Endothelial cell of umbilical vein (primary cell): ENCODE results near the gene ATP8A2. TPM values are rescaled to one million over a fixed set of nuclear protein-coding genes. Genes with fewer than 3 reads are reported as not detected.

Source experiments
- BruUV-seq: library from RNA; stranded (reverse); fragments of 400-500 nt; replicated peaks from 2 replicates; lab custom pipeline; 2021; lab: Mats Ljungman, UMichigan
- CTCF ChIA-PET: fragments of 300-600, 350-600 bp; sonication (Branson Sonifier 250); formaldehyde crosslinking; loops from one replicate; lab custom pipeline; 2021; ENCODE audit warnings: antibody characterized with exemption, inconsistent platforms; lab: Charles Lee
- POLR2A ChIA-PET: fragments of 300-600, 350-600 bp; sonication (Branson Sonifier 250); formaldehyde crosslinking; loops from one replicate; lab custom pipeline; 2021; ENCODE audit warnings: antibody characterized with exemption, inconsistent platforms; lab: Charles Lee
- DNase-seq: peaks from one replicate; pipeline ENCODE4 v3.0.0-alpha.2; 2011; ENCODE audit warnings: low read depth, low spot score
- FAIRE-seq: peaks from 2 replicates; lab custom pipeline; 2011; peaks lifted over from hg19 to GRCh38; lab: Jason Lieb, UNC
- H2AFZ ChIP-seq: 2 replicates; pipeline ENCODE4 v1.6.0; 2012; ENCODE audit warnings: low read depth, low read length, control low read depth, inconsistent platforms
- H3K27ac ChIP-seq: 2 replicates; pipeline ENCODE4 v1.5.1; 2011; ENCODE audit warnings: low read depth, mild to moderate bottlenecking, control low read depth, low read length, moderate library complexity; ENCODE audit not compliant: insufficient read depth
- H3K27me3 ChIP-seq, 2 experiments: 2 replicates each; pipeline versions ENCODE4 v1.6.0 to v1.6.1; 2011; ENCODE audit warnings: low read length in 2 of 2, mixed read lengths in 1 of 2; ENCODE audit not compliant: control insufficient read depth in 2 of 2, insufficient read depth in 2 of 2
- H3K36me3 ChIP-seq, 2 experiments: 2 replicates in 1 of 2; 3 replicates in 1 of 2; pipeline ENCODE4 v1.5.1; 2011; ENCODE audit warnings: low read length in 2 of 2, mild to moderate bottlenecking in 1 of 2, moderate library complexity in 1 of 2; ENCODE audit not compliant: control insufficient read depth in 2 of 2, insufficient read depth in 2 of 2; ENCODE audit errors: extremely low read depth in 1 of 2
- H3K4me1 ChIP-seq: 3 replicates; pipeline ENCODE4 v1.5.1; 2011; ENCODE audit warnings: mild to moderate bottlenecking, low read length; ENCODE audit not compliant: control insufficient read depth, insufficient read depth; ENCODE audit errors: extremely low read depth
- H3K4me2 ChIP-seq: 2 replicates; pipeline ENCODE4 v1.6.1; 2011; ENCODE audit warnings: low read length, control low read depth, mixed read lengths; ENCODE audit not compliant: insufficient read depth
- H3K4me3 ChIP-seq, 3 experiments: fragments of 200-600 bp in 1 of 3; sonication (generic), shearing (Covaris generic) in 1 of 3; replicated peaks in 1 of 3; 2 replicates each; pipeline ENCODE4 v1.5.1; 2011 to 2016; ENCODE audit warnings: control low read depth in 3 of 3, low read length in 3 of 3, mild to moderate bottlenecking in 2 of 3, inconsistent platforms in 1 of 3, low read depth in 1 of 3, moderate library complexity in 1 of 3; ENCODE audit not compliant: insufficient read depth in 1 of 3
- H3K79me2 ChIP-seq: 2 replicates; pipeline ENCODE4 v1.6.0; 2012; ENCODE audit warnings: low read length, inconsistent platforms; ENCODE audit not compliant: control insufficient read depth, insufficient read depth
- H3K9ac ChIP-seq: replicated peaks from 2 replicates; pipeline ENCODE3; 2011; ENCODE audit warnings: low read length, control low read depth; ENCODE audit not compliant: insufficient read depth; ENCODE audit errors: extremely low read depth
- H3K9me1 ChIP-seq: replicated peaks from 3 replicates; pipeline ENCODE4 v1.6.0; 2011; ENCODE audit warnings: mild to moderate bottlenecking, low read length; ENCODE audit not compliant: control insufficient read depth, insufficient read depth; ENCODE audit errors: extremely low read depth
- H3K9me3 ChIP-seq: replicated peaks from 2 replicates; pipeline ENCODE4 v1.5.1; 2012; ENCODE audit warnings: low read length, inconsistent platforms; ENCODE audit not compliant: control insufficient read depth, insufficient read depth
- H4K20me1 ChIP-seq: replicated peaks from 2 replicates; pipeline ENCODE3; 2011; ENCODE audit warnings: mild to moderate bottlenecking, low read length; ENCODE audit not compliant: control insufficient read depth, insufficient read depth; ENCODE audit errors: extremely low read depth
- CTCF ChIP-seq, 2 donors: IDR thresholded peaks; 1 replicate in 1 of 2; 2 replicates in 1 of 2; pipeline ENCODE4 v1.5.1; 2011; ENCODE audit warnings: low read length in 2 of 2, mild to moderate bottlenecking in 2 of 2, moderate library complexity in 2 of 2, control low read depth in 1 of 2, inconsistent platforms in 1 of 2, low read depth in 1 of 2; ENCODE audit not compliant: insufficient read depth in 1 of 2; ENCODE audit errors: extremely low read depth in 1 of 2
- EZH2 ChIP-seq: IDR thresholded peaks from 2 replicates; pipeline ENCODE4 v1.6.1; 2012; ENCODE audit warnings: borderline replicate concordance, low read depth, mild to moderate bottlenecking, moderate library complexity, low read length, inconsistent platforms; ENCODE audit not compliant: severe bottlenecking
- FOS ChIP-seq: IDR thresholded peaks from 2 replicates; pipeline ENCODE4 v1.6.1; 2011; ENCODE audit warnings: mild to moderate bottlenecking, low read length, moderate library complexity, borderline replicate concordance; ENCODE audit not compliant: insufficient read depth
- GATA2 ChIP-seq: IDR thresholded peaks from 2 replicates; pipeline ENCODE4 v1.7.0; 2011; ENCODE audit warnings: low read depth, mild to moderate bottlenecking, moderate library complexity, mixed read lengths, low read length; ENCODE audit not compliant: insufficient read length, insufficient read depth
- JUN ChIP-seq: IDR thresholded peaks from 2 replicates; pipeline ENCODE4 v1.6.1; 2011; ENCODE audit warnings: borderline replicate concordance, low read depth; ENCODE audit not compliant: insufficient read length, insufficient read depth
- MAX ChIP-seq: IDR thresholded peaks from 2 replicates; pipeline ENCODE4 v1.6.1; 2011; ENCODE audit not compliant: insufficient read depth, insufficient read length
- MYC ChIP-seq: IDR thresholded peaks from one replicate; pipeline ENCODE4 v1.6.1; 2011; ENCODE audit warnings: mild to moderate bottlenecking, low read depth, low read length
- POLR2A ChIP-seq: IDR thresholded peaks from 2 replicates; pipeline ENCODE4 v1.6.1; 2012; ENCODE audit warnings: low read depth, mild to moderate bottlenecking, control low read depth, low read length
- POLR2AphosphoS5 ChIP-seq: IDR thresholded peaks from 2 replicates; pipeline ENCODE4 v1.6.1; 2012; ENCODE audit warnings: low read depth, mild to moderate bottlenecking, control low read depth, low read length, moderate library complexity; ENCODE audit not compliant: insufficient read depth
- dilution Hi-C: fragments of 300-500 bp; cut with MboI; formaldehyde crosslinking; loops from one replicate; pipeline ENCODE4 v1.15.0; 2019; ENCODE audit warnings: low sequenced_read_pairs; ENCODE audit not compliant: extremely low pct_ligation_motif_present
- intact Hi-C: fragments of 100-400 bp; cut with micrococcal nuclease; formaldehyde crosslinking; loops from one replicate; pipeline ENCODE4 v1.10.0; 2022
- polyA plus RNA-seq, 4 experiments: library from polyadenylated mRNA; depleted of rRNA in 3 of 4; stranded (reverse) in 3 of 4; unstranded in 1 of 4; fragments of >200 nt; gene quantifications; 2 replicates each; pipeline versions ENCODE4 v1.2.1 to v1.2.3, GENCODE V29; 2011 to 2012; ENCODE audit warnings: missing spikeins in 1 of 4
- total RNA-seq: library from RNA; stranded (reverse); gene quantifications from 2 replicates; pipeline ENCODE4 v1.2.3, GENCODE V29; 2021

Gene ATP8A2
- total and polyA plus RNA-seq, 2 donors (not counting 3 experiments of a cell fraction or from before 2014, with no cell fraction given): 0.11 to 0.49 TPM

GRCh38 chr13:25455146-25455545, 83.4 kb downstream of the ATP8A2 start:
- H3K27ac ChIP-seq: no peak overlapping the region
- TF ChIP-seq JUN: no peak
- TF ChIP-seq POLR2A: no peak
- no peak for TF ChIP-seq FOS
- no peak for TF ChIP-seq MAX
- TF ChIP-seq GATA2: no peak
- TF ChIP-seq EZH2: no peak
- no peak for TF ChIP-seq POLR2AphosphoS5
- no peak for TF ChIP-seq CTCF (IDR thresholded peaks at IDR 0.05; ENCODE audit: extremely low read depth in 1 of 2, insufficient read depth in 1 of 2, low read depth in 1 of 2, low read length in 2 of 2)
- TF ChIP-seq MYC: no peak
- no peaks in the 10 kb centered on the region for H3K36me3 ChIP-seq
- dilution Hi-C loops: no loop called here
- H3K9ac ChIP-seq: no peak overlapping the region
- no peak overlapping the region for H2AFZ ChIP-seq
- no peak for FAIRE-seq
- H3K27me3 ChIP-seq: no peaks in the 10 kb centered on the region
- no peaks in the 10 kb centered on the region for H3K9me3 ChIP-seq
- H3K9me1 ChIP-seq: no peaks in the 10 kb centered on the region
- intact Hi-C loops: no loop called here
- DNase-seq: no peak
- no peak overlapping the region for H3K4me3 ChIP-seq
- BruUV-seq: no TSS peak
- H3K4me1 ChIP-seq: no peaks in the 10 kb centered on the region
- H4K20me1 ChIP-seq: no peaks in the 10 kb centered on the region
- ChIA-PET CTCF (no interaction called here), POLR2A (no interaction called here)
- no peaks in the 10 kb centered on the region for H3K79me2 ChIP-seq
- H3K4me2 ChIP-seq: no peak overlapping the region
